SHP77 (cell line): ENCODE measurements around the gene STAMBP.
"Not testable (repeated sequence)": the region's sequence is repeated elsewhere in the genome, so short reads cannot be mapped to it uniquely, and the experiment has no call there.

Experiments used
- DNase-seq, 2 experiments: peaks; one replicate each; lab custom pipeline; 2025; lab: John Stamatoyannopoulos, UW

STAMBP gene

GRCh38 chr2:73887596-73888353 lies 59.0 kb downstream of the STAMBP start:
- not testable (repeated sequence) for DNase-seq

- DNase-seq = no peak
Measured at GRCh38 chr2:73888388-73888787, 59.6 kb downstream of the STAMBP start.

- DNase-seq = no peak
Measured at GRCh38 chr2:73889206-73889605, 60.4 kb downstream of the STAMBP start.

- DNase-seq = no peak
Measured at GRCh38 chr2:73890301-73891092, 61.7 kb downstream of the STAMBP start.

GRCh38 chr2:73891276-73891901 lies 62.6 kb downstream of the STAMBP start:
- DNase-seq = no peak

GRCh38 chr2:73892631-73893329 lies 64.0 kb downstream of the STAMBP start, which contains the start of gene ACTG2:
ACTG2 (plus strand) TSS chr2:73893008; CDS start chr2:73901312, 8,304 bp downstream.
- DNase-seq = no peak

GRCh38 chr2:73893764-73894474 lies 65.2 kb downstream of the STAMBP start:
- no peak for DNase-seq

- DNase-seq = no peak
Measured at GRCh38 chr2:73894475-73894850, 65.7 kb downstream of the STAMBP start.

GRCh38 chr2:73894877-73895276 lies 66.1 kb downstream of the STAMBP start:
- no peak for DNase-seq

- DNase-seq = no peak
Measured at GRCh38 chr2:73895473-73895872, 66.7 kb downstream of the STAMBP start.

- no peak for DNase-seq
Measured at GRCh38 chr2:73896362-73897239, 67.8 kb downstream of the STAMBP start.

- no peak for DNase-seq
Measured at GRCh38 chr2:73897240-73897583, 68.5 kb downstream of the STAMBP start.

- DNase-seq = no peak
Measured at GRCh38 chr2:73897934-73898333, 69.2 kb downstream of the STAMBP start.

- DNase-seq = no peak
Measured at GRCh38 chr2:73899801-73900336, 71.1 kb downstream of the STAMBP start.

GRCh38 chr2:73901143-73901542 lies 72.4 kb downstream of the STAMBP start:
- DNase-seq = no peak

- no peak for DNase-seq
Measured at GRCh38 chr2:73902284-73902683, 73.5 kb downstream of the STAMBP start.

- DNase-seq = no peak
Measured at GRCh38 chr2:73903313-73903712, 74.6 kb downstream of the STAMBP start.

- not testable (repeated sequence) for DNase-seq
Measured at GRCh38 chr2:73903949-73904613, 75.3 kb downstream of the STAMBP start.

- DNase-seq = no peak
Measured at GRCh38 chr2:73904952-73905351, 76.2 kb downstream of the STAMBP start.
